ENCODE data around the gene KDM4C.
"Not testable (repeated sequence)": the region's sequence is repeated elsewhere in the genome, so short reads cannot be mapped to it uniquely, and the experiment has no call there.

Gene KDM4C

GRCh38 chr9:6806318-6806717 lies 48.5 kb downstream of the KDM4C start:
- not testable (repeated sequence) for DNase-seq (ENCODE audit: low read depth)

DNA sequence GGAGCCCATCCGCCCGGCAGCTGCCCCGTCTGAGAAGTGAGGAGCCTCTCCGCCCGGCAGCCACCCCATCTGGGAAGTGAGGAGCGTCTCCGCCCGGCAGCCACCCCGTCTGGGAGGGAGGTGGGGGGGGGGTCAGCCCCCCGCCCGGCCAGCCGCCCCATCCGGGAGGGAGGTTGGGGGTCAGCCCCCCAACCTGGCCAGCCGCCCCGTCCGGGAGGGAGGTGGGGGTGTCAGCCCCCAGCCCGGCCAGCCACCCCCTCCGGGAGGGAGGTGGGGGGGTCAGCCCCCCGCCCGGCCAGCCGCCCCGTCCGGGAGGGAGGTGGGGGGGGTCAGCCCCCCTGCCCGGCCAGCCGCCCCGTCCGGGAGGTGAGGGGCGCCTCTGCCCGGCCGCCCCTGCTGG lies 49.9 kb downstream of the KDM4C start:
- not testable (repeated sequence) for DNase-seq (ENCODE audit: low read depth)

DNA sequence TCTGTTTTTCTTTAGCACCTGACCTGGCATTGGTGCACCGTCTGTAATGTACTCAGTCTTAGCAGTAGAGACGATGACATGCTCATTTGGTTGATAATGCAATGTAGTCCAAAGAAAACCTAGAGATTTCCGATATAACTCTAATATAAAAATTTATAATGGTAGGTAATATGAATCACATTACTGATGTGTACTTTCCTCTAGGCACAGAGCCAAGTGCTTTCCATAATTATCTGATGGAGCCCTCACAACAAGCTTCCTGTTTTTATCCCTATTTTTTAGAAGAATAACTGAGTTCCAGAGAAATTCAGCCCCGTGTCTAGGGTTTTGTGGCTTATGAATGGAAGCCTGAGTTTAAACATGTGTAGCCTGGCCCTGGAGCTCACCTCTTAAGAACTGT lies 53.7 kb downstream of the KDM4C start:
- no peak for DNase-seq (ENCODE audit: low read depth)

GRCh38 chr9:6816581-6816980 lies 58.8 kb downstream of the KDM4C start:
- DNase-seq (ENCODE audit: low read depth): no peak

DNA sequence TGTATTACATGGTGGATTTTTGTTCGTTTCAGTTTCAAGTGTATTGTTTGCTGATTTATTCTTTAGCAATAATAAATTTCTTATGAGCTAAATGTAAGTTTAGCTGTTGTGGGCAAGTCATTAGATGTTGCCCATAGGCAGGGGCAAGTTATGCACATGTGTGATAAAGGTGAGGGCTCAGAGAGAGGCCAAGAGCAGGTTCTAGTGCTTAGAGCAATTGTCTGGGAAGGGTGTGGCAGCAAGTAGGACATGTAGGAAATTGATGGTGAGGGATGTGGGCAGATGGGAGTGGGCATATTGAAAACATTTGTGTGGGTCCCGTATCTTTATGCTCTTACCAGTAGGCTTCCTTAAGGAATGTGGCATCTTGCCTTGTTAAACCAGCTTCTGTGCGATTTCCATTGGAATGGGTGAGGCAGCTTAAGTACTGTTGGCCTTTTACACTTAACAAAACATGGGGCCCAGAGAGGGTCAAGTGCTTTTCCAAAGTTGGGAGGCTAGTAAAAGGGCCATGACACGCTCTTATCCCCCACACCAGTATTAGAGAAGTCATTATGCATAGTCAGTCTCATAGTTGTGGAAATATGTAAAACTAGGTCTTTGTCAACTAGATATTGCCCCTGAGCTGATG lies 60.6 kb downstream of the KDM4C start:
- DNase-seq (ENCODE audit: low read depth): no peak

DNA sequence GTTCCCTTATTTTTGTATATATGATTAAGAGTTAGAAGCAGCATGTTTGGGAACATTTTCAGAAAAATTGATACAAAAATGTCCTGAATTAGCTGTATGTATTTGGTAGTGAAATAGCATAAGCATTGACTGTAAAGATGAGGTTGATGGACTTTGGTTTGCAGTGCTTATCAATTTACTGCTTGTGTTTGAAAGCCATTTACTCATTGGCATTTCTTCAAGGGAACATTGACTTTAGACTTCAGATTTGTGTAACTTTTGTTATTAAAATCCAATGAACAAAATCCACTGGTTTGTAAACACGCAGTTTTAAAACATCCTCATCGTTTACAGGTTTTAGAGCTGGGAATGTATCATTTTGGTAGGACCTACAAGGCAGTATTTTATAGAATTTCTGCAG lies 61.3 kb downstream of the KDM4C start:
- DNase-seq (ENCODE audit: low read depth): no peak

DNA sequence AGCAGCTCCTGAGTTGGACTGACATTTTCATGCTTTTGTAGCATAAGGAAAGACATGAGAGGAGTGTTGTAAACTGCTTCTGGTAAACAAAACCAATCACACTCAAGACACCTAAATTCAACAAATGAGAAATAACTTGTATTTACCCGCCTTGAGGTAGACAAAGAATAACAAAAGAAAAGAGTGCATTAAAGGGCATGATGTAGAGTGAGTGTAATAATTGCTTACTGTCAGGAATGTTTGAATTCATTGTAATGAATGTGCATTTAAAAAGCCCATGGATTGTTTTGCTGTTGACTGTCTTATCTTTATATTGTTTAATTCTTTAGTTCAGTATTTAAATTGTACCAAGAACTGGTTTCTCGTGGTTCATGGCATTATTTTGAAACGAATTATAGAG lies 61.8 kb downstream of the KDM4C start:
- DNase-seq (ENCODE audit: low read depth): no peak

DNA sequence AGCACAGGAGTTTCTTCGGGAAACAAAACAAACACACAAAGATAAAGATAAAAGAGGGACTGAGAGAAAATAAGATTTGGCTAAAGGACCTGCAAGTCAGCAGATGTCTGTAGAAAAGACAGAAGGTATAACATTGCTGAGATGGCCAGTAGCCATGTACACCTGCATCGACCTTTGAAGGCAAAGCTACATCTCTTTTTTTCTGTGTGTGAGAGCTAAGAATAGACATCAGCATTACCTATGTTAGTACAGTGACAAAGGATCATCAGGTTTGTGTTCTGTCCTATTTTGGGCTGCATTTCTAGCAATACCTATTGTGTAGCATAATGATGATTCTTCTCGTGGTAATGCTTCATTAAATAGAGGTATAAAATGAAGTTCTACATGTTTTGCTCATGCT lies 64.9 kb downstream of the KDM4C start:
- no peak for DNase-seq (ENCODE audit: low read depth)

GRCh38 chr9:6827439-6828145 lies 69.8 kb downstream of the KDM4C start:
- no peak for DNase-seq (ENCODE audit: low read depth)

DNA sequence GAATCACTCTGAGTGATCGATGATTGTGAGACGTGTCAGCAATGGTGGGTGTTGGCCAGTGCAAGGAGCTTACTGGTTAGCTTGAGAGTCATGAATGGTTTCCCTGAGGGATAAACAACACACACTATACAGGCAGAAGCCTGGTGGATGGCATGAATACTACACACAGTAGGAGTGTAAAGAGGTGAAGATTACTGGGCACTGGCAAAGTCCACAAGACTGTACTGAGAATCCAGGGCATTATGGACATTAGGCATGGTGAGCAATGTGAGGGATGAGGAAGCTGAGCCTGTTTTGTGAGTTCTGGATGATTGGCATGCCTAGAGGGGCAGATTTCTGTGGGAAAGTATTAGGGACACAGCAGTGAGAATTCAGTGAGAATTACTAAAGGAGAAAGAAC lies 71.3 kb downstream of the KDM4C start:
- no peak for DNase-seq (ENCODE audit: low read depth)

DNA sequence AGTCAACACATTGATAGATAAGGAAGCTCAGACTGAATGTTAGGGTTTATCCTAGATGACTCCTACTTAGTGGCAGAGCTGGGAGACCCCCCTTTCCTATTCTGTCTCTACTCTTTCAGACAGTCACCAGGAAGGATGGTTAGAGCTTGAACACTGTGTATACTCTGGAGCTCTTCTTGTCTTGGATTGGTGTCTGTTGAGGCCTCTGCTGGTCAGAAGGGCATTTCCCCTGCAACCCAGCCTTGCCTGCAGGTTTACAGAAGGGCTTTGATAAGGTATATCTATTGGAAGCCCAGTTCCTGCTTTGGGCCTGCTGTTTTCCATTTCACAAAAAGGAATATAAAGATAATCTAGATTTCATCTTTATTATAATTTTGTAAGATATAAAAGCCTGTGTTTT lies 71.8 kb downstream of the KDM4C start:
- DNase-seq (ENCODE audit: low read depth): no peak

GRCh38 chr9:6833518-6834192 lies 75.9 kb downstream of the KDM4C start:
- no peak for DNase-seq (ENCODE audit: low read depth)

- DNase-seq (ENCODE audit: low read depth): no peak
These were observed 76.5 kb downstream of the KDM4C start for GRCh38 chr9:6834306-6834705.

- no peak for DNase-seq (ENCODE audit: low read depth)
These were observed 80.4 kb downstream of the KDM4C start for GRCh38 chr9:6838158-6838557.

DNA sequence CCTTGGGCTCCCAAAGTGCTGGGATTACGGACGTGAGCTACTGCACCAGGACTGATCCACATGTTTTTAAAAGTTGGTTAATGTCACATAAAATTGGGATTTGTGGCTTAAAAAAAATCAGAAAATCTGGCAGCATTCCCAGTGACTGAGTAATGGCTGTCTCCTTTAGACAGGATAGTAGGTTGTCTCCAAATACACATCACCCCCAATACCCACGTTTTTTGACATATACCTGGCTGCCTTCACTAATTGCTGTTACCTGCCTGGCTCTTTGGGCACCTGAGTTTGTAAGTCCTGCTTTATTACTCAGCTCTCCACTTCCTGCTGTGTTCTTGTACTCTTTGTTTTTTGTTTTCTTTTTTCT lies 84.8 kb downstream of the KDM4C start:
- DNase-seq (ENCODE audit: low read depth): no peak

- no peak for DNase-seq (ENCODE audit: low read depth)
These were observed 86.0 kb downstream of the KDM4C start for GRCh38 chr9:6843742-6844141.

DNA sequence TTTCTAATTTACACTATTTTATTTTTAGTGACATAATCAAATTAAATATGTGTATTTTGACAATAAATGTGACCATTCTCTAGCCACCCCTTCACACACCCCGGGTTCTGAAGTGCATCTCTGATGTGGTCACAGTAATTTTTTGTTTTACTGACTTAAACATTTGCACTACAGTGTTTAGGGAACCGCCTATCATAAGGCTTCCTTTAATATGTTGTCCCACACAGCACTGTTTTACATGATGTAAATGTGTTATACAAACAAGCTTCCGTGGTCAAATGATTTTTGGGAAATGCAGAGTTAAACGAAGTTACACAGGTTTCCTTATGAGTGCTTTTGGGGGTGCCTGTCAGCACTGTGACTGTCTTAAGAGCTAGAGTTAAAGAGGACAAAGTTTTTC lies 86.5 kb downstream of the KDM4C start:
- no peak for DNase-seq (ENCODE audit: low read depth)

DNA sequence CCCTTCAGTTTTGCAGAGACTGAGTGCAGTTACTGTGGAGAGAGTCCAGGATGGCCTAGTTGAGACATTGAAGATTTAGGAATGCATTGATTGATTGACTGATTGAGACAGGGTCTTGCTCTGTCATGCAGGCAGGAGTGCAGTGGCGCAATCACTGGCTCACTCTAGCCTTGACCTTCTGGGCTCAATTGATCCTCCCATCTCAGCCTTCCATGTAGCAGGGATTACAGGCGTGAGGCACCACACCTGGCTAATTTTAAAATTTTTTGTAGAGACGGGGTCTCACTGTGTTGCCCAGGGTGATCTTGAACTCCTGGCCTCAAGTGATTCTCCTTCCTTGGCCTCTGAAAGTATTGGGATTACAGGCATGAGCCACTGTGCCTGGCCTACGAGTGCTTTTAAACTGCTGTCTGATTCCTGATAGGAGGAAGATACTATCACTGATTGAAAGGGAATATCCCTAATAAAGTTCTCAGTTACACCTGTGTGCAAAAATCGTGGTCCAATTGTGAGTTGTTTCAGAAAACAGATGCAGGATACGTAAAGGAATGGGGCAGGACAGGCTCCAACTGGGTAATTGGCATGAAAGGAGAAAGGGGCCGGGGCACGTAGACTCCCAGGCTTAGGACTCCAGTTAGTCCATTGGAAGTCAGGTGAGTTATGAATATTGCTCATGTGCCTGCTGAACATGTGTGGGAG lies 87.5 kb downstream of the KDM4C start:
- DNase-seq (ENCODE audit: low read depth): no peak

GRCh38 chr9:6845880-6846279 lies 88.1 kb downstream of the KDM4C start:
- DNase-seq (ENCODE audit: low read depth): no peak

- DNase-seq (ENCODE audit: low read depth): no peak
These were observed 94.6 kb downstream of the KDM4C start for GRCh38 chr9:6852243-6852963.

DNA sequence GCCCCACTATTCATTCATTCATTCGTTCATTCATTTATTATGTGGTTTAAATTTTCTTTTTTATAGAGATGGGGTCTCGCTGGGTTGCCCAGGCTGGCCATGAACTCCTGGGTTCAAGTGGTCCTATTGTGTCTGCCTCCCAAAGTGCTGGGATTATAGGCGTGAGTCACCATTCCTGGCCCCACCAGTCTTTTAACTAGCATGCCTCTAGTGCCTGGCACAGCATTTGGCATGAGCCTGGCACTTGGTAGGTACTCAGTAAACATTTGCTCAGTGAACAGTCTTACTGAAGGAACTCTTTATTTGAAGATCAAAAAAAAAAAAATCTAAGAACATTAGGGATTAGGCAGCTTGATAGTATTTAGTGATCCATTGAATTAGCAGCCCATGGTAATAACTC lies 98.1 kb downstream of the KDM4C start:
- DNase-seq (ENCODE audit: low read depth): no peak

- DNase-seq (ENCODE audit: low read depth): no peak
These were observed 106.3 kb downstream of the KDM4C start for GRCh38 chr9:6864102-6864501.

Measured in CMK (cell line).